Natural killer cell (primary cell): Measurements from ENCODE around the gene AKAP8. TPM values are rescaled to one million over a fixed set of nuclear protein-coding genes. Genes with fewer than 3 reads are reported as not detected.

ENCODE experiments used
- ATAC-seq, 3 donors: fragments of 150-1000 bp in 2 of 3; fragments of 200-7000 bp in 1 of 3; cut with Tn5 transposase; 1 replicate in 1 of 3; 2 replicates in 2 of 3; pipeline ENCODE4 v1.10.0; 2021; ENCODE audit warnings: mild to moderate bottlenecking in 2 of 3, moderate library complexity in 2 of 3
- DNase-seq, 2 donors: peaks; one replicate each; pipeline versions ENCODE4 v3.0.0 to v3.0.0-alpha.2; 2013 to 2021; ENCODE audit warnings: mixed read lengths in 1 of 2
- H3K27ac ChIP-seq: one replicate; pipeline ENCODE4 v1.5.1; 2013; ENCODE audit warnings: mild to moderate bottlenecking, low read length
- H3K27me3 ChIP-seq: one replicate; pipeline ENCODE4 v1.6.1; 2013; ENCODE audit warnings: low read length; ENCODE audit not compliant: control insufficient read depth, insufficient read depth
- H3K36me3 ChIP-seq: one replicate; pipeline ENCODE4 v1.6.1; 2013; ENCODE audit warnings: low read length; ENCODE audit not compliant: control insufficient read depth, insufficient read depth
- H3K4me1 ChIP-seq: one replicate; pipeline ENCODE4 v1.6.1; 2013; ENCODE audit warnings: low read length; ENCODE audit not compliant: control insufficient read depth, insufficient read depth
- H3K4me3 ChIP-seq: one replicate; pipeline ENCODE4 v1.5.1; 2013; ENCODE audit warnings: low read length
- H3K9me3 ChIP-seq: one replicate; pipeline ENCODE4 v1.6.1; 2013; ENCODE audit warnings: low read length; ENCODE audit not compliant: control insufficient read depth, insufficient read depth
- H3K27ac Mint-ChIP-seq, 2 donors: one replicate each; pipeline ENCODE4 v1.8.0; 2022; ENCODE audit warnings: mild to moderate bottlenecking in 2 of 2, mixed read lengths in 2 of 2, moderate library complexity in 1 of 2
- H3K27me3 Mint-ChIP-seq, 2 donors: one replicate each; pipeline ENCODE4 v1.8.0; 2022; ENCODE audit warnings: low read depth in 2 of 2, mixed read lengths in 2 of 2
- H3K36me3 Mint-ChIP-seq: one replicate; pipeline ENCODE4 v1.8.0; 2022; ENCODE audit warnings: mixed read lengths
- H3K4me1 Mint-ChIP-seq, 2 donors: one replicate each; pipeline ENCODE4 v1.8.0; 2022; ENCODE audit warnings: mixed read lengths in 2 of 2
- H3K4me3 Mint-ChIP-seq: one replicate; pipeline ENCODE4 v1.8.0; 2022; ENCODE audit warnings: mild to moderate bottlenecking, moderate library complexity, mixed read lengths
- H3K9me3 Mint-ChIP-seq, 2 donors: one replicate each; pipeline ENCODE4 v1.8.0; 2022; ENCODE audit warnings: mixed read lengths in 2 of 2
- WGBS: methylation state at CpG from one replicate; pipeline ENCODE4 v1.1.7; 2013; ENCODE audit warnings: missing lambda C conversion rate; ENCODE audit not compliant: insufficient coverage; 5-methylcytosine and 5-hydroxymethylcytosine counted together
- intact Hi-C: fragments of 100-400 bp; cut with micrococcal nuclease; formaldehyde crosslinking; loops from one replicate; pipeline ENCODE4 v1.14.2; 2022
- total RNA-seq, 4 donors: library from RNA; stranded (reverse); fragments of 120-200 nt in 1 of 4; gene quantifications; one replicate each; pipeline versions ENCODE4 v1.2.3 to v1.2.4, GENCODE V29; 2013 to 2022
- TF ChIP-seq, protein P1 (sequence below): fragments of 200-600 bp; IDR thresholded peaks from one replicate; pipeline ENCODE4 v1.8.0; 2022; ENCODE audit warnings: antibody characterized with exemption

AKAP8 gene
- total RNA-seq = 10 to 100 TPM; 65.3 to 87.6 (median 76.9) TPM
- total RNA-seq (2013) = 33.6 TPM

DNA sequence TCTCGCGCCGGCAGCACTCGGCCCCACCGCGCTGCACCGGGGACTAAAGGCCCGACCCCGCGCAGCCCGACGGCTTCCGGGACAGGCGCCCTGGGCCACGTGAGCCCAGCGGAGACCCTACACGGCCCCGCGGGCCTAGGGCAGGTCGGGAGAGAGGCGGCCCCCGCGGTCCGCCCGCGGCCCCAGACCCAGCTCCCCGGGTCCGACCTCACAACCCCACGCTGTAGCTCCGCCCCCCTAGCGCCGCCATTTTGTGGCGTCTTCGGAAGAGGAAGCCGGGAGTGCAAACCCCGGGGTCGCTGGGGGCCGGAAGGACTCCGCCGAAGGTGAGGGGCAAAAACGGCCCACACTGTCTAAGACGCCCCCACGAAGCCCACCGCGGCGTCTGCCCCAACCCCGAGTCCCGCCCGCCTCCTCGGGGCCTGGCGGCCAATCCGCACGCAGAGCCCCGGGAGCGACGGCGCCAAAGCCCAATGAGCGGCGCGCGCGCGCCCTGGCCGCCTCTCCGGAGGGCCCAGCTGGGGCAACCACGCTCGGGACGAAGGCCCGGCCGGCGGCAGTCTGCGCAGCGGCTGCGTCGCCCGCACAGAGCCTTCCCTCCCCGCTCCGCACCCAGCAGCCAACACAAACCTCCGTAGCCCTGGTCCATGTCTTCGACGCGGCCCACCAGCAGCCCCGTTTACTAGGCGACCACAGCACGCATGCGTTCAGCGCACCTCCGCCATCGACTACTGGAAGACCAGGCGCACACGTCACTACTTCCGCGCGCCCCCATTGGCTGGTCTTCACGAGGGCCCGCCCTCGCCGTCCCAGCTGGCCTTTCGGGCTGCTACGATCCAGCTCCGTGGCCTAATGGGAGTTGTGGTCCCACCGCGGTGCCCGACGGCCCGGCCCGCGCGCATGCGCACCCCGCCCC, at the start of gene AKAP8:
Gene AKAP8, minus strand, starts transcription at position 705 of the 916 bp plus-strand sequence. Its CDS starts 56 bp downstream, at position 649.
- Mint-ChIP-seq H3K27ac (peak within 1 kb of the TSS; percentile 92 to 93), H3K4me1 (peaks cover 25 to 37% of the 10 kb centered on the region in 2 donors), H3K27me3 (no peaks in the 10 kb centered on the region), H3K9me3 (no peaks in the 10 kb centered on the region), H3K4me3 (peak within 1 kb of the TSS; percentile 98), H3K36me3 (no peaks in the 10 kb centered on the region)
- WGBS = under 1% methylated on average over 111 of the region's 111 CpGs
- DNase-seq (peak; percentile 98 to 99), ATAC-seq (peak; percentile 89 to 97 (median 91))
- H3K9me3 ChIP-seq = no peaks in the 10 kb centered on the region
- H3K36me3 ChIP-seq = peaks cover 3% of the 10 kb centered on the region
- TF ChIP-seq, protein P1, sequence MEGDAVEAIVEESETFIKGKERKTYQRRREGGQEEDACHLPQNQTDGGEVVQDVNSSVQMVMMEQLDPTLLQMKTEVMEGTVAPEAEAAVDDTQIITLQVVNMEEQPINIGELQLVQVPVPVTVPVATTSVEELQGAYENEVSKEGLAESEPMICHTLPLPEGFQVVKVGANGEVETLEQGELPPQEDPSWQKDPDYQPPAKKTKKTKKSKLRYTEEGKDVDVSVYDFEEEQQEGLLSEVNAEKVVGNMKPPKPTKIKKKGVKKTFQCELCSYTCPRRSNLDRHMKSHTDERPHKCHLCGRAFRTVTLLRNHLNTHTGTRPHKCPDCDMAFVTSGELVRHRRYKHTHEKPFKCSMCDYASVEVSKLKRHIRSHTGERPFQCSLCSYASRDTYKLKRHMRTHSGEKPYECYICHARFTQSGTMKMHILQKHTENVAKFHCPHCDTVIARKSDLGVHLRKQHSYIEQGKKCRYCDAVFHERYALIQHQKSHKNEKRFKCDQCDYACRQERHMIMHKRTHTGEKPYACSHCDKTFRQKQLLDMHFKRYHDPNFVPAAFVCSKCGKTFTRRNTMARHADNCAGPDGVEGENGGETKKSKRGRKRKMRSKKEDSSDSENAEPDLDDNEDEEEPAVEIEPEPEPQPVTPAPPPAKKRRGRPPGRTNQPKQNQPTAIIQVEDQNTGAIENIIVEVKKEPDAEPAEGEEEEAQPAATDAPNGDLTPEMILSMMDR = no peak
- no peaks in the 10 kb centered on the region for H3K27me3 ChIP-seq
- H3K4me1 ChIP-seq = peaks cover 34% of the 10 kb centered on the region
- H3K4me3 ChIP-seq = peak within 1 kb of the TSS; percentile 84
- intact Hi-C loops = loop anchor here (1.0 to 5.0 kb wide), 3 partner anchors 40 to 87 kb away; no protein-coding TSS in a partner anchor
- H3K27ac ChIP-seq = peak within 1 kb of the TSS; percentile 98

DNA sequence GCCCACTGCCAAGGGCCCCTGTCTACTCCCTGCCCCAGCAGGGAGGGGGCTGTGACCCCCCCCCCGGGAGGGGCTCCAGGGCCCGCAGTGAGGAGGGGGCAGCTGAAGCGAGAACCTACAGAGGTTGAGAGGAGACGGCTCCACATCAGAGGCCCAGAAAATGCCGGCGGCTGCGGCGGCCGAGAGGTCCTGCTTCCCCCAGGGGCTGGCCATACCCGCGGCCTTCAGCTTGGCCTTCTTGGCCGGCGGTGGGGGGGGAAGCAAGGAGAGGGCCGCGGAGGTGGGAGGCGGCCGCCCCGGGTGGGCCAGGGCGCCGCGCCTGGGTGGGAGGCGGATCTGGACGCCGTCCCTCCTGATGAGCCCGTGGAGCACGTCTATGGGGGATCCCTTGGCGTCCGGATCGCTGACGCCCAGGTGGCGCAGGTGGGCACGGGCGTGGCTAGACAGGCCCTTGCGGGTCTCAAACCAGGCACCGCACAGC, 48.4 kb upstream of the AKAP8 start:
- ATAC-seq = no peak
- 98% methylated on average over 35 of the region's 35 CpGs for WGBS
- no peak overlapping the region for H3K27ac Mint-ChIP-seq

DNA sequence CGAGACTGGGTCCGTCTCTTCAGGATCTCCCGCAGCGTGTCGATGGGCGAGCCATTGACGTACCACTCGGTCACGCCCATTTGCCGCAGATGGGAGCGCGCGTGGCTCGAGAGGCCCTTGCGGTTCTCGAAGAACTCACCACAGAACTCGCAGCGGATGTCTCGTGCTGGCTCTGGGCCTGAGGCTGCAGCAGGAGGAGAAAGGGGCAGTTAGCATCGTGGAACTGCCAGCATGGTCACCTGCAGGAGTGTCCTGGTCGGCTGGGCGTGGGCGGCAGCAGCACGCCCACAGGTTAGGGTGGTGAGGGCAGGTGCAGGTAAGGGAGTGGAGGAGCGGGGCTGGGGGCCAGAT, 47.7 kb upstream of the AKAP8 start:
- Mint-ChIP-seq H3K4me1 (peaks cover 15 to 20% of the 10 kb centered on the region in 2 donors), H3K36me3 (no peaks in the 10 kb centered on the region), H3K27me3 (no peaks in the 10 kb centered on the region), H3K9me3 (no peaks in the 10 kb centered on the region), H3K4me3 (no peak overlapping the region), H3K27ac (peak overlapping the region in 1 of 2 donors; percentile 56)
- ATAC-seq (no peak), DNase-seq (no peak)
- Histone ChIP-seq H3K4me3 (no peak overlapping the region), H3K36me3 (peaks cover 48% of the 10 kb centered on the region), H3K27ac (no peak overlapping the region), H3K9me3 (no peaks in the 10 kb centered on the region), H3K4me1 (peaks cover 23% of the 10 kb centered on the region), H3K27me3 (no peaks in the 10 kb centered on the region)
- TF ChIP-seq, protein P1 = no peak
- WGBS = 98% methylated on average over 25 of the region's 25 CpGs
- intact Hi-C loops = no loop called here

More for the DNA sequence above, 48.4 kb upstream of the AKAP8 start:
- DNase-seq = no peak
- TF ChIP-seq, protein P1 = no peak
- Histone ChIP-seq H3K4me3 (no peak overlapping the region), H3K36me3 (peaks cover 44% of the 10 kb centered on the region), H3K9me3 (no peaks in the 10 kb centered on the region), H3K27ac (no peak overlapping the region), H3K27me3 (no peaks in the 10 kb centered on the region), H3K4me1 (peaks cover 26% of the 10 kb centered on the region)
- Mint-ChIP-seq H3K36me3 (no peaks in the 10 kb centered on the region), H3K9me3 (no peaks in the 10 kb centered on the region), H3K4me1 (peaks cover 18 to 24% of the 10 kb centered on the region in 2 donors), H3K4me3 (no peak overlapping the region), H3K27me3 (no peaks in the 10 kb centered on the region)
- intact Hi-C loops = no loop called here
